WTC11 (cell line): ENCODE results near the gene PON3. TPM values are rescaled to one million over a fixed set of nuclear protein-coding genes. Genes with fewer than 3 reads are reported as not detected.

ENCODE experiments used
- ATAC-seq: fragments of 200-7000 bp; cut with Tn5 transposase; 2 replicates; pipeline ENCODE4 v1.10.0; 2021; ENCODE audit warnings: mild to moderate bottlenecking, moderate library complexity
- CTCF ChIA-PET: fragments of 300-600 bp; sonication (Branson Sonifier 250); formaldehyde crosslinking; loops from one replicate; lab custom pipeline; 2021; ENCODE audit warnings: antibody characterized with exemption; lab: Charles Lee
- POLR2A ChIA-PET: fragments of 350-600 bp; sonication (Branson Sonifier 250); formaldehyde crosslinking; loops from one replicate; lab custom pipeline; 2021; ENCODE audit warnings: antibody characterized with exemption; lab: Charles Lee
- DNase-seq: peaks from one replicate; pipeline ENCODE4 v3.0.0; 2021; ENCODE audit warnings: low spot score
- H3K27ac Mint-ChIP-seq: 2 replicates; pipeline ENCODE4 v1.8.0; 2021; ENCODE audit warnings: mixed read lengths
- H3K27me3 Mint-ChIP-seq: 2 replicates; pipeline ENCODE4 v1.8.0; 2021; ENCODE audit warnings: low read depth, mild to moderate bottlenecking, moderate library complexity, mixed read lengths
- H3K36me3 Mint-ChIP-seq: 2 replicates; pipeline ENCODE4 v1.8.0; 2021; ENCODE audit warnings: mixed read lengths
- H3K4me1 Mint-ChIP-seq: 2 replicates; pipeline ENCODE4 v1.8.0; 2022; ENCODE audit warnings: mixed read lengths
- H3K4me3 Mint-ChIP-seq: 2 replicates; pipeline ENCODE4 v1.8.0; 2021; ENCODE audit warnings: mild to moderate bottlenecking, moderate library complexity, mixed read lengths
- H3K9me3 Mint-ChIP-seq: 2 replicates; pipeline ENCODE4 v1.8.0; 2021; ENCODE audit warnings: mixed read lengths
- ETV6 ChIP-seq: sonication (generic); formaldehyde crosslinking; IDR thresholded peaks from 2 replicates; pipeline ENCODE4 v1.8.1; 2022; ENCODE audit warnings: mild to moderate bottlenecking, missing genetic modification reagents
- FOXK1 ChIP-seq: sonication (generic); formaldehyde crosslinking; IDR thresholded peaks from 2 replicates; pipeline ENCODE4 v1.8.0; 2022; ENCODE audit warnings: mild to moderate bottlenecking, moderate library complexity, missing genetic modification reagents
- GTF2I ChIP-seq: fragments of 250-450 bp; sonication (Bioruptor Pico); conservative IDR thresholded peaks from 2 replicates; pipeline ENCODE4 v1.4.0; 2021; ENCODE audit warnings: mild to moderate bottlenecking
- NFATC4 ChIP-seq: fragments of 250-450 bp; sonication (Bioruptor Pico); IDR thresholded peaks from 2 replicates; pipeline ENCODE4 v1.9.0; 2021; ENCODE audit warnings: mild to moderate bottlenecking
- NR1H2 ChIP-seq: sonication (generic); formaldehyde crosslinking; IDR thresholded peaks from 2 replicates; pipeline ENCODE4 v1.9.0; 2021; ENCODE audit warnings: mild to moderate bottlenecking, moderate library complexity, missing genetic modification reagents
- RORB ChIP-seq: fragments of 250-450 bp; sonication (Bioruptor Pico); IDR thresholded peaks from 2 replicates; pipeline ENCODE4 v1.9.0; 2021; ENCODE audit warnings: mild to moderate bottlenecking
- total RNA-seq: library from RNA; stranded (reverse); gene quantifications from 3 replicates; pipeline ENCODE4 v1.2.3, GENCODE V29; 2021
- TF ChIP-seq, protein P1 (sequence below): sonication (generic); formaldehyde crosslinking; IDR thresholded peaks from 2 replicates; pipeline ENCODE4 v1.8.0; 2023; ENCODE audit warnings: mild to moderate bottlenecking, missing genetic modification reagents
- TF ChIP-seq, protein P2 (sequence below): sonication (generic); formaldehyde crosslinking; IDR thresholded peaks from 2 replicates; pipeline ENCODE4 v1.8.1; 2022; ENCODE audit warnings: mild to moderate bottlenecking, moderate library complexity, missing genetic modification reagents
- TF ChIP-seq, protein P3 (sequence below): fragments of 250-450 bp; sonication (Bioruptor Pico); IDR thresholded peaks from 2 replicates; pipeline ENCODE4 v1.9.0; 2021; ENCODE audit warnings: mild to moderate bottlenecking, borderline replicate concordance
- TF ChIP-seq, protein P4 (sequence below): sonication (generic); formaldehyde crosslinking; IDR thresholded peaks from 2 replicates; pipeline ENCODE4 v1.8.1; 2023; ENCODE audit warnings: mild to moderate bottlenecking, missing genetic modification reagents, moderate library complexity
- TF ChIP-seq, protein P5 (sequence below): sonication (generic); formaldehyde crosslinking; IDR thresholded peaks from 2 replicates; pipeline ENCODE4 v1.8.0; 2022; ENCODE audit warnings: mild to moderate bottlenecking, missing genetic modification reagents
- TF ChIP-seq, protein P6 (sequence below): sonication (generic); formaldehyde crosslinking; IDR thresholded peaks from 2 replicates; pipeline ENCODE4 v1.8.1; 2023; ENCODE audit warnings: mild to moderate bottlenecking, moderate library complexity, missing genetic modification reagents
- TF ChIP-seq, protein P7 (sequence below): sonication (generic); formaldehyde crosslinking; conservative IDR thresholded peaks from 2 replicates; pipeline ENCODE4 v1.8.1; 2023; ENCODE audit warnings: mild to moderate bottlenecking, low read depth, missing genetic modification reagents, moderate library complexity

Gene PON3
- total RNA-seq, 1 experiment from 2014 or later: 0.42 TPM

DNA sequence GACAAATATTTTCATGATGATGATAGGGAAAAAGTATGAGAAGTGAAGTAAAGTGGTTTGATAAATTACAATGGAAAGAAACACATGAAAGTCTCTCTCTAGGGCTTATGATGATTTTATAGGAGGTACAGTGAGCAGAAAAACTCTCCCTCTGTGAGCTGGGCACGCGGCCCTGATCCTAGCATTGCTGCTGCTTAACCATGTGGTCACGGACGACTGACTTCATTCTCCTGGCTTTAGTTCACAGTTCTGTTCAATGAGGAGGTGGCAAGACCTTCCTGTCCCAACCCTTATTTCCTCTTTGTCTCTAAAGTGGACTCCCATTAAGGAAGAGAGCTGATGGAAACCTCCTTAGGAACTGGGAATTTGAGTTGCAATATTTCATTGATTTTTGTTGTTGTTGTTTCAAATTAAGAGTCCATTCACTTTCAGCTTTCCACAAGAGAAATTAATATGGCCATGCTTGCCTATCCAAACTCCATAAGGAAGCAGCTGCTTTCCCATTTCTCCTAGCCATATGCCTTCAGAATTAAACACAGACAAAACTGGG is 8.2 kb upstream of the PON3 start:
- Mint-ChIP-seq H3K36me3 (0 out of 2 replicates have a peak, but pooled peaks cover 2% of the 10 kb centered on the region), H3K4me3 (no peak overlapping the region), H3K9me3 (no peaks in the 10 kb centered on the region), H3K27me3 (no peaks in the 10 kb centered on the region), H3K4me1 (peaks cover 3% of the 10 kb centered on the region; the same call in 1 of the 2 replicates), H3K27ac (no peak overlapping the region)
- DNase-seq (no peak), ATAC-seq (no peak)
- ChIA-PET CTCF (no interaction called here), POLR2A (interaction anchor here (0.9 kb wide), 1 partner anchor 8 kb away, joined by 3 read pairs; the partner anchor contains the start of gene PON3)
- TF ChIP-seq, protein P1, sequence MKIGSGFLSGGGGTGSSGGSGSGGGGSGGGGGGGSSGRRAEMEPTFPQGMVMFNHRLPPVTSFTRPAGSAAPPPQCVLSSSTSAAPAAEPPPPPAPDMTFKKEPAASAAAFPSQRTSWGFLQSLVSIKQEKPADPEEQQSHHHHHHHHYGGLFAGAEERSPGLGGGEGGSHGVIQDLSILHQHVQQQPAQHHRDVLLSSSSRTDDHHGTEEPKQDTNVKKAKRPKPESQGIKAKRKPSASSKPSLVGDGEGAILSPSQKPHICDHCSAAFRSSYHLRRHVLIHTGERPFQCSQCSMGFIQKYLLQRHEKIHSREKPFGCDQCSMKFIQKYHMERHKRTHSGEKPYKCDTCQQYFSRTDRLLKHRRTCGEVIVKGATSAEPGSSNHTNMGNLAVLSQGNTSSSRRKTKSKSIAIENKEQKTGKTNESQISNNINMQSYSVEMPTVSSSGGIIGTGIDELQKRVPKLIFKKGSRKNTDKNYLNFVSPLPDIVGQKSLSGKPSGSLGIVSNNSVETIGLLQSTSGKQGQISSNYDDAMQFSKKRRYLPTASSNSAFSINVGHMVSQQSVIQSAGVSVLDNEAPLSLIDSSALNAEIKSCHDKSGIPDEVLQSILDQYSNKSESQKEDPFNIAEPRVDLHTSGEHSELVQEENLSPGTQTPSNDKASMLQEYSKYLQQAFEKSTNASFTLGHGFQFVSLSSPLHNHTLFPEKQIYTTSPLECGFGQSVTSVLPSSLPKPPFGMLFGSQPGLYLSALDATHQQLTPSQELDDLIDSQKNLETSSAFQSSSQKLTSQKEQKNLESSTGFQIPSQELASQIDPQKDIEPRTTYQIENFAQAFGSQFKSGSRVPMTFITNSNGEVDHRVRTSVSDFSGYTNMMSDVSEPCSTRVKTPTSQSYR (CRISPR knock-in tag): no peak
- TF ChIP-seq, protein P2, sequence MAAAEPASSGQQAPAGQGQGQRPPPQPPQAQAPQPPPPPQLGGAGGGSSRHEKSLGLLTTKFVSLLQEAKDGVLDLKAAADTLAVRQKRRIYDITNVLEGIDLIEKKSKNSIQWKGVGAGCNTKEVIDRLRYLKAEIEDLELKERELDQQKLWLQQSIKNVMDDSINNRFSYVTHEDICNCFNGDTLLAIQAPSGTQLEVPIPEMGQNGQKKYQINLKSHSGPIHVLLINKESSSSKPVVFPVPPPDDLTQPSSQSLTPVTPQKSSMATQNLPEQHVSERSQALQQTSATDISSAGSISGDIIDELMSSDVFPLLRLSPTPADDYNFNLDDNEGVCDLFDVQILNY (CRISPR knock-in tag): no peak
- TF ChIP-seq RORB (CRISPR knock-in tag): no peak
- TF ChIP-seq NFATC4: no peak

DNA sequence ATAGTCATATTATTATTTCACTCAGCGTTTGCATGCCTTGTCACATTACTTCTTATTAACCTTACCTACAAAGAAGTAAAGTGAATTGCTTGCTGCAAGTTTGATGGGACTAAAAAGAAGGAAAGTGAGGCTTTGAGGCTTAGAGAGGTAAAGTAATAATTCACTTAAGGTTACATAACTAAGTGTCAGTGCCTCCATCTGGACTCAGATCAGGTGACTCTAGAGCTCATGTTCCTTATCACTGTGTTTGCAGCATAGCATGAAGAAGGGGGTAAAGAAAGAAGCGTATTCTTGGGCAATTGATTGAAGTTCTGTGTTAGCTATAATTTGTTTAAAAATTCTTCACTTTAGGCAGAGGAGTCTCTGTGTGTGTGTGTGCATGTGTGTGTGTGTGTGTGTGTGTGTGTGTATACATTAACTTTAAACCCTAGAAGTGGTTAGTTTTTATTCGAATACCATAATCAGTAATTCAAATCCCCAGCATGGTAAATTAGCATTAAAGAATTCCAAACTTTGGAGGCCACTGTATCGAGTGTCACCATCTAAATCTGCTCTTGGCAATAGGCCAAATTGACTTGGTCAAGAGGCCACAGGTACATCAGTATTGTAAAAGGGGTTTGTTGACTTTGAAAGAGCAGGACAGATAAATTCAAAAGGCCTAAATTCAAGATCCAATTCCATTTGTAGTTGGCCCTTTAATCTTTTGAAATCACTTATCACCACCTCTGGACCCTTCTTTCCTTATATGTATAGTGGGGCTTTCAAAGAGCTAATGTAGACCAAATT is 2.2 kb upstream of the PON3 start:
- H3K27ac Mint-ChIP-seq: no peak overlapping the region
- no peaks in the 10 kb centered on the region for H3K36me3 Mint-ChIP-seq
- TF ChIP-seq NR1H2 (CRISPR knock-in tag): no peak
- TF ChIP-seq, protein P3, sequence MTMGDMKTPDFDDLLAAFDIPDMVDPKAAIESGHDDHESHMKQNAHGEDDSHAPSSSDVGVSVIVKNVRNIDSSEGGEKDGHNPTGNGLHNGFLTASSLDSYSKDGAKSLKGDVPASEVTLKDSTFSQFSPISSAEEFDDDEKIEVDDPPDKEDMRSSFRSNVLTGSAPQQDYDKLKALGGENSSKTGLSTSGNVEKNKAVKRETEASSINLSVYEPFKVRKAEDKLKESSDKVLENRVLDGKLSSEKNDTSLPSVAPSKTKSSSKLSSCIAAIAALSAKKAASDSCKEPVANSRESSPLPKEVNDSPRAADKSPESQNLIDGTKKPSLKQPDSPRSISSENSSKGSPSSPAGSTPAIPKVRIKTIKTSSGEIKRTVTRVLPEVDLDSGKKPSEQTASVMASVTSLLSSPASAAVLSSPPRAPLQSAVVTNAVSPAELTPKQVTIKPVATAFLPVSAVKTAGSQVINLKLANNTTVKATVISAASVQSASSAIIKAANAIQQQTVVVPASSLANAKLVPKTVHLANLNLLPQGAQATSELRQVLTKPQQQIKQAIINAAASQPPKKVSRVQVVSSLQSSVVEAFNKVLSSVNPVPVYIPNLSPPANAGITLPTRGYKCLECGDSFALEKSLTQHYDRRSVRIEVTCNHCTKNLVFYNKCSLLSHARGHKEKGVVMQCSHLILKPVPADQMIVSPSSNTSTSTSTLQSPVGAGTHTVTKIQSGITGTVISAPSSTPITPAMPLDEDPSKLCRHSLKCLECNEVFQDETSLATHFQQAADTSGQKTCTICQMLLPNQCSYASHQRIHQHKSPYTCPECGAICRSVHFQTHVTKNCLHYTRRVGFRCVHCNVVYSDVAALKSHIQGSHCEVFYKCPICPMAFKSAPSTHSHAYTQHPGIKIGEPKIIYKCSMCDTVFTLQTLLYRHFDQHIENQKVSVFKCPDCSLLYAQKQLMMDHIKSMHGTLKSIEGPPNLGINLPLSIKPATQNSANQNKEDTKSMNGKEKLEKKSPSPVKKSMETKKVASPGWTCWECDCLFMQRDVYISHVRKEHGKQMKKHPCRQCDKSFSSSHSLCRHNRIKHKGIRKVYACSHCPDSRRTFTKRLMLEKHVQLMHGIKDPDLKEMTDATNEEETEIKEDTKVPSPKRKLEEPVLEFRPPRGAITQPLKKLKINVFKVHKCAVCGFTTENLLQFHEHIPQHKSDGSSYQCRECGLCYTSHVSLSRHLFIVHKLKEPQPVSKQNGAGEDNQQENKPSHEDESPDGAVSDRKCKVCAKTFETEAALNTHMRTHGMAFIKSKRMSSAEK (CRISPR knock-in tag): no peak
- TF ChIP-seq, protein P4, sequence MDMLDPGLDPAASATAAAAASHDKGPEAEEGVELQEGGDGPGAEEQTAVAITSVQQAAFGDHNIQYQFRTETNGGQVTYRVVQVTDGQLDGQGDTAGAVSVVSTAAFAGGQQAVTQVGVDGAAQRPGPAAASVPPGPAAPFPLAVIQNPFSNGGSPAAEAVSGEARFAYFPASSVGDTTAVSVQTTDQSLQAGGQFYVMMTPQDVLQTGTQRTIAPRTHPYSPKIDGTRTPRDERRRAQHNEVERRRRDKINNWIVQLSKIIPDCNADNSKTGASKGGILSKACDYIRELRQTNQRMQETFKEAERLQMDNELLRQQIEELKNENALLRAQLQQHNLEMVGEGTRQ (CRISPR knock-in tag): no peak
- TF ChIP-seq, protein P5, sequence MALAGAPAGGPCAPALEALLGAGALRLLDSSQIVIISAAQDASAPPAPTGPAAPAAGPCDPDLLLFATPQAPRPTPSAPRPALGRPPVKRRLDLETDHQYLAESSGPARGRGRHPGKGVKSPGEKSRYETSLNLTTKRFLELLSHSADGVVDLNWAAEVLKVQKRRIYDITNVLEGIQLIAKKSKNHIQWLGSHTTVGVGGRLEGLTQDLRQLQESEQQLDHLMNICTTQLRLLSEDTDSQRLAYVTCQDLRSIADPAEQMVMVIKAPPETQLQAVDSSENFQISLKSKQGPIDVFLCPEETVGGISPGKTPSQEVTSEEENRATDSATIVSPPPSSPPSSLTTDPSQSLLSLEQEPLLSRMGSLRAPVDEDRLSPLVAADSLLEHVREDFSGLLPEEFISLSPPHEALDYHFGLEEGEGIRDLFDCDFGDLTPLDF (CRISPR knock-in tag): no peak
- no peak for TF ChIP-seq ETV6 (CRISPR knock-in tag)
- TF ChIP-seq, protein P6, sequence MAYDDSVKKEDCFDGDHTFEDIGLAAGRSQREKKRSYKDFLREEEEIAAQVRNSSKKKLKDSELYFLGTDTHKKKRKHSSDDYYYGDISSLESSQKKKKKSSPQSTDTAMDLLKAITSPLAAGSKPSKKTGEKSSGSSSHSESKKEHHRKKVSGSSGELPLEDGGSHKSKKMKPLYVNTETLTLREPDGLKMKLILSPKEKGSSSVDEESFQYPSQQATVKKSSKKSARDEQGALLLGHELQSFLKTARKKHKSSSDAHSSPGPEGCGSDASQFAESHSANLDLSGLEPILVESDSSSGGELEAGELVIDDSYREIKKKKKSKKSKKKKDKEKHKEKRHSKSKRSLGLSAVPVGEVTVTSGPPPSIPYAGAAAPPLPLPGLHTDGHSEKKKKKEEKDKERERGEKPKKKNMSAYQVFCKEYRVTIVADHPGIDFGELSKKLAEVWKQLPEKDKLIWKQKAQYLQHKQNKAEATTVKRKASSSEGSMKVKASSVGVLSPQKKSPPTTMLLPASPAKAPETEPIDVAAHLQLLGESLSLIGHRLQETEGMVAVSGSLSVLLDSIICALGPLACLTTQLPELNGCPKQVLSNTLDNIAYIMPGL: no peak
- TF ChIP-seq, protein P7, sequence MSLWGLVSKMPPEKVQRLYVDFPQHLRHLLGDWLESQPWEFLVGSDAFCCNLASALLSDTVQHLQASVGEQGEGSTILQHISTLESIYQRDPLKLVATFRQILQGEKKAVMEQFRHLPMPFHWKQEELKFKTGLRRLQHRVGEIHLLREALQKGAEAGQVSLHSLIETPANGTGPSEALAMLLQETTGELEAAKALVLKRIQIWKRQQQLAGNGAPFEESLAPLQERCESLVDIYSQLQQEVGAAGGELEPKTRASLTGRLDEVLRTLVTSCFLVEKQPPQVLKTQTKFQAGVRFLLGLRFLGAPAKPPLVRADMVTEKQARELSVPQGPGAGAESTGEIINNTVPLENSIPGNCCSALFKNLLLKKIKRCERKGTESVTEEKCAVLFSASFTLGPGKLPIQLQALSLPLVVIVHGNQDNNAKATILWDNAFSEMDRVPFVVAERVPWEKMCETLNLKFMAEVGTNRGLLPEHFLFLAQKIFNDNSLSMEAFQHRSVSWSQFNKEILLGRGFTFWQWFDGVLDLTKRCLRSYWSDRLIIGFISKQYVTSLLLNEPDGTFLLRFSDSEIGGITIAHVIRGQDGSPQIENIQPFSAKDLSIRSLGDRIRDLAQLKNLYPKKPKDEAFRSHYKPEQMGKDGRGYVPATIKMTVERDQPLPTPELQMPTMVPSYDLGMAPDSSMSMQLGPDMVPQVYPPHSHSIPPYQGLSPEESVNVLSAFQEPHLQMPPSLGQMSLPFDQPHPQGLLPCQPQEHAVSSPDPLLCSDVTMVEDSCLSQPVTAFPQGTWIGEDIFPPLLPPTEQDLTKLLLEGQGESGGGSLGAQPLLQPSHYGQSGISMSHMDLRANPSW (CRISPR knock-in tag): no peak
- no peak for TF ChIP-seq FOXK1 (CRISPR knock-in tag)
- no peak for TF ChIP-seq GTF2I (CRISPR knock-in tag)
- no peak for DNase-seq
- H3K4me1 Mint-ChIP-seq: peaks cover 20% of the 10 kb centered on the region
- no peak overlapping the region for H3K4me3 Mint-ChIP-seq
- no peaks in the 10 kb centered on the region for H3K9me3 Mint-ChIP-seq
- CTCF ChIA-PET: interaction anchor here (3.5 kb wide), 1 partner anchor 78 kb away, joined by 36 read pairs; no protein-coding TSS in a partner anchor
- POLR2A ChIA-PET: no interaction called here
- peaks cover 15% of the 10 kb centered on the region for H3K27me3 Mint-ChIP-seq
- no peak for ATAC-seq
